ENCODE results near the gene SLC39A11. TPM values are rescaled to one million over a fixed set of nuclear protein-coding genes. Genes with fewer than 3 reads are reported as not detected.
A peak's percentile ranks its signal among the peaks of the same experiment; 100 is the strongest.
"Not testable (repeated sequence)": the region's sequence is repeated elsewhere in the genome, so short reads cannot be mapped to it uniquely, and the experiment has no call there.

SLC39A11 gene
- total RNA-seq, 1 experiment from 2014 or later, result 20.9 TPM

DNA sequence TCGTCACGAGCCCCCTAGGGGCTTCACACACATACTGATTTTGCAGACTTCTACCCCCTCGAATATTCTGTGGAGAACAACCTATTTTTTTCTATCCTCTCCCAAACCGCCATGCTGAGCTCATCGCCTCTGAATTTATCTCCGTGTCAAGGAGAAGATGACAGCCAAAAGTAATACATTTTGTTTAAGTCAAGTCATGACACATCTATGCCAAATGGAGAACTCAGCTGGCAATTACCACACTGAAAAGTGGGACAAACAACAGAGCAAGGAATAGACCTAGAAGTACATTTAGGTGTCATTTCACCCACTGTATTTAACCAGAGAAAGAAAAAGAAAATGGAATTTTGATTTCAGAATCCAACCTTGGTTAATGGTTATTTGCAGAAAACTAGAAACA is 260.2 kb downstream of the SLC39A11 start:
- no peak for DNase-seq (ENCODE audit: low spot score)

DNA sequence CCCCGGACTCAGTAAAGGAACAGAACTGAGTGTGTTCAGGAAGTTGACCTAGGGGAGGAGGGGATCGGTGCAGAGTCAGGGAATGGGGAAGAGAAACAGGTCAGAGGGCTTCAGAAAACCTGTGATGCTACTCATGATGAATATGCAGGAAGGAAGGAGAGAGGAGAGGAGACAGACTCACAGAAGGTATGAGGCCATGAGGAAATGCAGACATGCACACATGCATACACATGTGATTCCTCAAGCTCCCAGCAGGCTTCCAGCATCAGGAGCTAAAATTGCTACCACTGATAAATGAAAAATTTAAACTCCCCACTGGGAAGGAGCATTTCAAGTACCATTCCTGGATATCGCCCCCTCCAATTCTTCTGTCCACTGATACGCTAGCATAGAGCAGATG is 262.6 kb downstream of the SLC39A11 start:
- DNase-seq (ENCODE audit: low spot score), result no peak

DNA sequence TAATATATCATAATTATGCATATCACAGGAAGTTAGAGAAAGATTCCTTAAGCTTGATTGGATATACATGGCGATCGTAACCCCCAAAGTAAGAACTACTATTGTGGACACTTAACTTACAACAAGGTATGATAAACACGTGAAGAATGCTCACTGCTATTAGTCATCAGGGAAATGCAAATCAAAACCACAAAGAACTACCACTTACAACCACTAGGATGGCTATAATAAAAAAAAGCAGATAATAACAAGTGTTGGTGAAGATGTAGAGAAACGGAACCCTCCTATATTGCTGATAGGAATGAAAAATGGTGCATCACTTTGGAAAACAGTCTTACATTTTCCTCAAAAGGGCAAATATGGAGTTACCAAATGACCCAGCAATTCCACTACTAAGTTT is 265.9 kb downstream of the SLC39A11 start:
- peak; percentile 24 for DNase-seq (ENCODE audit: low spot score)

DNA sequence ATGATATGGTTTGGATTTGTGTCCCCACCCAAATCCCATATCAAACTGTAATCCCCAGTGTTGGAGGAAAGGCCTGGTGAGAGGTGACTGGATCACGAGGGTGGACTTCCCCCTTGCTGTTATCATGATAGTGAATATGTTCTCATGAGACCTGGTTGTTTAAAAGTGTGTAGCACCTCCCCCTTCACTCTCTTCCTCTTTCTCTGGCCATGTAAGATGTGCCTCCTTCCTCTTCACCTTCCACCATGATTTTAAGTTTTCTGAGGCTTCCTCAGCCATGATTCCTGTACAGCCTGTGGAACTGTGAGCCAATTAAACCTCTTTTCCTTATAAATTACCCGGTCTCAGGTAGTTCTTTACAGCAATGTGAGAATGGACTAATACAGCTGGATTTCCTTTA is 266.4 kb downstream of the SLC39A11 start:
- DNase-seq (ENCODE audit: low spot score), result not testable (repeated sequence)

DNA sequence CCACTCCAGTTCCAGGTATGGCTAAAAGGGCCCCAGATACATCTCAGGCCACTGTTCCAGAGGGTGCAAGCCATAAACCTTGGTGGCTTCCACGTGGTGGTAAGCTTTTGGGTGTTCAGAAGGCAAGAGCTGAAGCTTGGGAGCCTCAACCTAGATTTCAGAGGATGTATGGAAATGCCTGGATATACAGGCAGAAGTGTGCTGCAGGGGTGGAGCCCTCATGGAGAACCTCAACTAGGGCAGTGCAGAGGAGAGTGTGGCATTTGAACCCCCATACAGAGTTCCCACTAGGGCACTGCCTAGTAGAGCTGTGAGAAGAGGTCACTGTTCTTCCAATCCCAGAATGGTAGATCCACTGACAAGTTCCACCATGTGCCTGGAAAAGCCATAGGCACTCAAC is 267.3 kb downstream of the SLC39A11 start:
- DNase-seq (ENCODE audit: low spot score), result no peak

DNA sequence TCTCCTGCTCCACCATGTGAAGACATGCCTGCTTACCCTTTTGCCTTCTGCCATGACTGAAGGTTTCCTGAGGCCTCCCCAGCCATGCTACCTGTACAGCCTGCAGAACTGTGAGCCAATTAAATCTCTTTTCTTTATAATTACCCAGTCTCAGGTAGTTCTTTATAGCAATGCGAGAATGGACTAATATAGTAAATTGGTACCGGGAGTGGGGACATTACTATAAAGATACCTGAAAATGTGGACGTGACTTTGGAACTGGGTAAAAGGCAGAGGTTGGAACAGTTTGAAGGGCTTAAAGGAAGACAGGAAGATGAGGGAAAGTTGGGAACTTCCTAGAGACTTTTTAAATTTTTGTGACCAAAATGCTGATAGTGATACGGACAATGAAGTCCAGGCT is 268.2 kb downstream of the SLC39A11 start:
- not testable (repeated sequence) for DNase-seq (ENCODE audit: low spot score)

DNA sequence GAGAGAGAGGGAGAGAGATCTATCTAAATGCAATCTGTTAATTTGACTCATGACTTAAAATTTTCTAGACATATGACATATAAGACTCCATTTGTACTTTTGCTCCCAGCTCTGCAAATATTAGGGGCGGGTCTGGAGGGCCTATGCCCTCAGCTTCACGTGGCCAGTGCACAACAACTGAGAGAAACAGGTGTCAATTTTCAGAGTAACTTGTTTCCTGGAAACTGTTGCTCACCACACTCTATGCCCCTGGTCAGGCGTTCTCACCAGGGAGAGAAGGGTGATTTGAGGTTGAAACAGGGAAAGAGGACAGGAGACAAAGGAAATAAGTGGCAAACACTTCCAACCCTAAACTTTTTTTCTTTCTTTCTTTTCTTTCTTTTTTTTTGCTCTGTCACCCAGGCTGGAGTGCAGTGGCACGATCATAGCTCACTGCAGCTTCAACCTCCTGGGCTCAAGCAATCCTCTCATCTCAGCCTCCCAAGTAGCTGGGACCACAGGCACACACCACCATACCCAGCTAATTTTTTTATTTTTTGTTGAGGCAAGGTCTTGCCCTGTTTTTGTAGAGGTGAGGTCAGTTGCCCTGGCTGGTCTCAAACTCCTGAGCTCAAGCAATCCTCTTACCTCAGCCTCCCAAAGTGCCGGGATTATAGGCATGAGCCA is 270.0 kb downstream of the SLC39A11 start:
- DNase-seq (ENCODE audit: low spot score), result no peak

DNA sequence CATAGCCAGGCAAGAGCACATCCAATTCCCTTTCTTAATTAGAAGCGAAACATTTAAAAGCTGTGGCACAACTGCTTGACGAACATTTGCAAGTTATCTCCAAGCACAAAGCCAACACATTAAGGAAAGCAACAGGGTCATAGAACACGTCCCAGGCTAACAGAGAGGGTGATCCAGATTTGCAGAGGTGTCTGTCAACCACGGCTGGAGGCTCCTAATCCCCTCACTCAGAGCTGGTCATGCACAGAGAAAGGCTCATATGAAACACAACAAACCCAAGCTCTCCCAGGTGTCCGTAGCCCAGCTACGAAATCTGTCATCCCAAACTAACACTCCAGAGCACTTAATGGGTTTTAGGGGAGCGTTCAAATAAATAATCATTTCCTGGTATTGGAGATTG is 276.1 kb downstream of the SLC39A11 start:
- DNase-seq (ENCODE audit: low spot score), result no peak

DNA sequence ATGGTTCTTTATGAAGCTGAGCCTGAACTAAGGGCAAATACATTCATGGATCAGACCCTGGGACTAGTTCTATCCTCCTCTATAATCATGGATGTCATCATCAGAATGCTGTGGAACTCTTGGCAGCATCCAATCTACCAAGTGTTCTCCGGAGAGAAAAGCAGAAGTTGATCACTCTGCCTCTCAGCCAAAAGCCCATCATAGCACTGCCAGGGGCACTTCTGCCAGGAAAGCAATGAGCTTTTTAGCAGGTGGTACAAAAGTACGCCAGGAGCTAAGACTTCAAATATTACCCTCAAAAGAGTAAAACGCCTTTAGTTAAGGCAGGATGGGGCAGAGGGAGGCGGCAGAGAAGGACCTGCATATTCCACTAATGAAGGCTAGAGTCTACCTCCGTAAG is 279.0 kb downstream of the SLC39A11 start:
- no peak for DNase-seq (ENCODE audit: low spot score)

DNA sequence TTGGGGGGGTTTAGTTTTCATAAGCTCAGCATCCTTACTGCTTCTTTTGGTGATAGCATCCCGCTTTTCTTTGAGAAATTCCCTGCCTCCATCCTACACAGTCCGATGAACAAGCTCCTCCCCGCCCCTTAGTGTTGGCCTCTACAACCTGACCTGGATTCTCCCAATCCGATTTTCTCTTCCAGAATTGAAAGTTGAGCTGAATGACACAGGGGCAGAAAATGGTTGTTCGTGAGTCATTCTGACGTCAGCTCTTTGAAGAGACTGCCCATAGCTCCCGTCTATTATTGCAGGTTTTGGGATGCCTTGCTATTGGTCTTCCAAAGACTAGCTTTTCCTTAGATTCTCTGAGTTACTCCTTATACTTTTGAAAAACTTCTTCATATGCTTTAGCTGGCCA is 279.7 kb downstream of the SLC39A11 start:
- DNase-seq (ENCODE audit: low spot score), result peak; percentile 65

DNA sequence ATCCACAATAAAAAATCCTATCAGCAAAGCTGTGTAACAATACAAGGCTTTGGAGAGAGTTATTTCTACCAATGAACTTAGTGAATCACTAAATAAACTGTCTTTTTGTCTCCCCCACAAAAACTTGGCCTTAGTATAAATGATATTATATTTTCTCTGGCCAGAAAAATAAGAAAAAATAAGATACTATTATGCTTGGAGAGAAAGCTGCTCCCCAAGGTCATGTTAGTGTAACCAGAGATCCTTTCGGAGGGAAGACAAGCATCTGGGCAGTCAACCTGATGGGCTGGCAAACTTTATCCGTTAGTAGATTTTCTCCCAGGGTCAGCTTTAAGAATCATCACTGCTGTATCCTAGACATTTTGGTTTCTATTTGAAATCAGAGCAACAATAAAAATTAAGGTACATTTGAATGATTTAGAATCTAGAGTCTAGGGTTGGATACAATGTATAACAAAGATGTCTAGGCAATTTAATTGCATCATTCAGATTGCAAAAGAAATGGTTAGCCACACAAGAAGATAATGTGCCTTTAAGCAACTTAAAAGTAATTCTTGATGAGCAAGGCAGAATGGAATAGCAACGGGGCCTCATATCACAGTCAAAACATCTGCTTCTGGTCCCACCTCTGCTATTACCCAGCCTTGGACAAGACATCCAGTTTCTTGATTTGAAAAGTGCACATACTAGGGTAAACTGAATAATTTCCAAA is 280.4 kb downstream of the SLC39A11 start:
- no peak for DNase-seq (ENCODE audit: low spot score)

DNA sequence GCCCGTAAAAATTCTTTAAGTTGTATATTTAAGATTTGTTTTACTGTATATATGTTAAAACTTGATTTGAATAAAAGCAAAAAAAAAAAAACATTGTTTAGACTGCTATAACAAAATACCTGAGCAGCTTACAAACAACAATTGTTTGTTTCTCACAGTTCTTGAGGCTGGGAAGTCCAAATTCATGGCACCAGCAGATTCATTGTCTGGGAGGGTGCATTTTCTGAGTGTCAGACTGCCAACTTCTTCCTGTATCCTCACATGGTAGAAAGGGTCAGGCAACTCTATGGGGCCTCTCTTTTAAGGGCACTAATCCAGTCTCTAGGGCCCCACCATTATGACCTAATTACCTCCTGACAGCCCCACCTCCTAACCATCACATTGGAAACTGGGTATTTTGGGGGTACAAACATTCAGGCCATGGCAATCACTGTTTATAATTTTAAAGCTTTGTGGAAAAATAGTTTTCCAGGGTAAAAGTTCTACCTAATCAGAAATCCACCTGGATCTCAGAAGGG is 281.4 kb downstream of the SLC39A11 start:
- no peak for DNase-seq (ENCODE audit: low spot score)

DNA sequence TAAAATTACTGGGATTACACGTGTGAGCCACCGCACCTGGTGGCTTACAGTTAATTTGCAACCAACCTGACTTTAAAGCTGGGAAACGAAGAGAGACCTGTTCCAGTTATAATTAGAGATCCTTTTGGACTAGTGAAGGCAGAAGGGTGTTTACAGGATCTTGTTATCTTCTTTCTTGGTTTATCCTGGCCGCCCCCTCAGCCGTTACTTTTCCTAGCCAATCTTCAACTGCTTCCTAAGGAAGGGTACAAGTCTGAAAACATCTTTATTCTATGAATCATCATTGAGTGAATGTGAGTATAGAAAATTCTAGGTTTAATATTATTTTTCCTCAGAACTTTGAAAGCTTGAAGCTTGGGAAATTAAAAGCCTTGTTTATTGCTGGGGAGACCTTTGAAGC is 286.5 kb downstream of the SLC39A11 start:
- no peak for DNase-seq (ENCODE audit: low spot score)

DNA sequence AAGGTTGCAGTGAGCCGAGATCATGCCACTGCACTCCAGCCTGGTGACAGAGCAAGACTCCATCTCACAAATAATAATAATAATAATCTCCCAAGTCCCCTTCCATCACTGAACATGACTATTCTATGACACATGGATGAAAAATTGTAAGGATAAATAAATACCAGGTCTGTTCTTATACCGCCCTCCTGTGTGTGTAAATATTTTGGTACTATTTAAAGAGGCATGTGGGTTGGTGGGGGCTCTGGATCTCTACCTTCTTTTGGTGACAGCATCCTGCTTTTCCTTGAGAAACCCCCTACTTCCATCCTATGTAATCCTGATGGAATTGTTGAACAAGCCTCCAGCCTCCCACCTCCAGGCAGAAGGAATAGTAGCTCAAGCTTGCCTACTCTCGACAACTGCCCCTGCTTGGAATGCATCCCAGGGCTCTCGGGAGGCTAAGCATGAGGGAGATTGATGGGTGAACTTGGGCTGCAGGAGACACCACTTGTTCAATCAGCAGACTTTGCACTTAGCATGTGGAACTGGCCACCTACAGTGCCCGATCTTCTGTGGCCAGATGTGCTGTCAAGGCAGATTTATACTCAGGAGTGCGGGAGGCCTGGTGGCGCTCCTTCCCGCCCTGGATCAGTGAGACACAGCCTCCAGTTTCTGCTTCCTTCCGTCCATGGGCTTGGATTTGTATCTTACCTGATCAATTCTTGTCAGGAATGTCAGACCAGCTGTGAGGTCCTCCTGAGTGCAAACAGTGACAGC is 287.4 kb downstream of the SLC39A11 start:
- DNase-seq (ENCODE audit: low spot score), result no peak

DNA sequence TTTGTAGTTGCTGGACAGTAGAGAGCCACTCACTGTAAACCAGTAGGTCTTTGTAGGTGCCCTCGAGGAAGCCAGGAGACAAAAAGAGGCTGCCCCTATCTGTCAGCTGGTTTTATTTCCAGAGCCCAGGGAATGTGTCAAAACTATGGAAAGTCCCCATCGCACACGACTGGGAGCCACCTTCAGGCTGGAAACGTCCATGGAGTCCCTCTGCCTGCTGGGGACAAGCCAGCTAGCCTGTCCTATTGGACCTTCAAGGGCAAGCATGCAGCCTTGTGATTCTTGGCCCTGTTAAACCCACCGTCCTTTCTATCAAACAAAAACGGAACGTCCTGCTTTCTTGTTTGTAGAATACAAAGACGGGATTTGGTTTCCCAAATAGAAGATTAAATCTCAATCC is 289.8 kb downstream of the SLC39A11 start:
- DNase-seq (ENCODE audit: low spot score), result no peak

DNA sequence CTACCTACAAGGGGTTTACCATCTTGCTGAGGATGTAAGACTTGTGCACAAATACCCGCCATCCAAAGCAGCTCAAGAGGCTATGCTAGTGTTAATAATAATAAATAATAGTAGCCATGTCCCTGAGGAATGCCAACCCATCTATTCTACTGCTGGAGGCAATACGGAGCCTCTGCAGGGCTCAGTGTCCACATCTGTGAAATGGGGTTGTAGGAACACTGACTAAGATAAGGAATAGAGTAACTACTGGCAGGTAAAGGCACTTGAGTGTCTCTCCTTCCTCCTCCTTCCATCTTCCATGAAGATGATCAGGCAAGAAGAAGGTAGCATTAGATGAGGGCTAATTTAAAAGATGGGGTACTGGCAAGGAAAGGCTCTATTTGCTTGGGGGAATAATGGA is 295.3 kb downstream of the SLC39A11 start:
- no peak for DNase-seq (ENCODE audit: low spot score)

DNA sequence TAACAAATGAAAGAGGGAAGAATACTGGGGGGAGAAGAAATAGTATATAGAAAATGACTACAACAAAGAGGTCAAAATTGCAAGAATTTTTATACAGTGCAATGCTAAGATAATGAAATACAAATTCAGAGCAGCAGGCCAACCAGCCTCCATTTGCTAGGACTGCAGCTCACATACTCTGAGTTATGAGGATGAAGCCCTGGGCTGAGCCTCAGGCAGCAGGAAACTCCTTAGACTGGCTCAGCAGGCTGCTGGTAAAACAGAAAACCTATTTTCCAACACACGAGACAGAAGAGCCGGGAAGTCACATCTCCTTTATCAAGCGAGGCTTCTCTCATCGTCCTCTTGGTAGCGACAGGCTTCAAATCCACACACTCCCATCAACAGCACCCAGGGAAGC is 296.5 kb downstream of the SLC39A11 start:
- DNase-seq (ENCODE audit: low spot score), result no peak

DNA sequence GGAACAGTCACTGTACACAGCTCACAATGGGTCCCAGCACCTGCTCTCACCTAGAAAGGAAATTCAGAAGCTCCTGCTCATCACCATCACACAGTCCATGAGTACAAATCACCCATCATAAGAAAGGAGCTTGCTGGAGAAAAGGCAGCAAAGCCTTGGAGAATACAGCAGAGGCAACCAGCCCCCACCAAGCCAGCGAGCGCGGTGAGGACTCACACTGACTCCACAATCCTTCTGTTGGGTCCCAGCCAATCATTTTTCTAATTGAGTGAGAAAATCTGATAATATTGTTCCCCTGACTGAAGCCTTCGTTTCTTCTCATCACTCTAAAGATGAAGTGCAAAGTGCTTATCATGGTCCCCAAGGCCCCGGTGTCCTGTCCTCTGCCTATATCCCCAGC is 298.3 kb downstream of the SLC39A11 start:
- DNase-seq (ENCODE audit: low spot score), result no peak

DNA sequence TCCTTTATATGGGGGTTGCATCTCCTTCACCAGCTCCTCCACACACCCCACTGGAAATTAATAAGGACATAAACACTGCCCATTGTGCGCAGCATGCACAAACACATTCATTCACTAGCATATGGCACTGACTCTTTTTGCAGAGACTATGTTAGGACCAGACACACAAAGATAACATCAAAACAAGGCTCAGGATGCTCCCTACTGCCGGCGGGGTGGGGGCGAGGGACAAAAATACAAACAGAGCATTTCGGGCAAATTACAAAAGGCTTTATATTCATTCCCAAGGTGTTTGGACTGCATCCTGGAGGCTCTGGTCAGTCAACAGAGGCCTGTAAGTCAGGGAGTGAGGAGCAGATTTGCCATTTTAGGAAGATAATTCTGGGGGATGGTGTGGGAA is 299.7 kb downstream of the SLC39A11 start:
- DNase-seq (ENCODE audit: low spot score), result no peak

DNA sequence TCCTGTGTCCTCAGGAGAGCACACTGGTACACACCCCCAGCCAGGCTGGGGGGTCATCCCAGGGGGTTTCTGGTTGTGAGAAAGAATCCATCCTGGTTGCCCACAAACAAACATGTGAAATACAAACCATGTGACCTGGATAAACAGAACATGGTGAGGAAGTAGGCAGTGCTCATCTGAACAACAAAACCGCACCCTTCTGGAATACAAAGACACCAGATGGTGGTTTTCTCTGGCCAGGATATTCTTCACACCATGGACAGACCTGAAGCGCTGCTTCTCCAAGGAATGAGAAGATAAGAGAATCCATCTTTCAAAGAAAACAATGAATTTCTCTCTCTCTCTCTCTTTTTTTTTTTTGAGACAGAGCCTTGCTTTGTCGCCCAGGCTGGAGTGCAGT is 302.3 kb downstream of the SLC39A11 start:
- DNase-seq (ENCODE audit: low spot score), result no peak

DNA sequence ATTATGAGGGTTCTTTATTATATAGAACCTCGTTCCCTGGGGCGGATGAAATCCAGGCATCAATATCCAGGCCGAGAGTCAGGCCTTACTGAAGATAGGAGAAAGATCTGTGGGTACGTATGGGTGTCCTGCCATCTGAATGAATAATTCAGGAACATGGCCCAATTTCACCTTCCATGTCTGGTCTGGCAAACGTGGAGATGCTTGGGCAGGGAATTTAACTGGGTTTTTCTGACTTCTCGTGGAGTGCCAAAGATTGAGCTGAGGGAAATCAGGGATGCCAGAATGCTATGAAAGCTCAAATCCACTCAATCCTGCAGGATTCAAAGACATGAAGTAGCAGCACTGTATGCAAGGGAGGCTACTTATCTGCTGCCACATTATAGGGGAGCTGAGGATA is 302.8 kb downstream of the SLC39A11 start:
- DNase-seq (ENCODE audit: low spot score), result no peak

DNA sequence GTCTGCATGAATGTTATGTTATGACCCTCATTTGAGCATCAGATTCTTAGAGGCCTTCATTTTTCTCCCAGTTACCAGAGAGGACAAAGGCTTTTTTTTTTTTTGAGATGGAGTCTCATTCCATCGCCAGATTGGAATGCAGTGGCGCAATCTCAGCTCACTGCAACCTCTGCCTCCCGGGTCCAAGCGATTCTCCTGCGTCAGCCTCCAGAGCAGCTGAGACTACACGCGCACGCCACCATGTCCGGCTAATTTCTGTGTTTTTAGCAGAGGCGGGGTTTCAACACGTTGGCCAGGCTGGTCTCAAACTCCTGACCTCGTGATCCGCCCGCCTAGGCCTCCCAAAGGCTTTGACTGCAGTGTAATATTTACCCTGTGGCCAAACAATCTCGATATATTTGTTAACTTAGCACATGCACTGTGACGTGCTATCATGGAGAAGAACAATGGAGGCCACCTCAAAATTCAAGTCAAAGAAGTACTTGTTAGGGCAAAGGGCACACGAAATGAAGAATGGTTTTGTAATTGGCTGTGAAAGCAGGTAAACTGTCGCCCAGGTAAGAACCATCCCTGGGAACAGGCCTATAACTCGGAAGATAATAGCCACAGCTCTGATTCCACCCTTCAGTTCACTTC is 303.4 kb downstream of the SLC39A11 start:
- peak; percentile 21 for DNase-seq (ENCODE audit: low spot score)
